Right ventricle myocardium inferior (tissue), 1 donor: ENCODE results near the gene GPC6. TPM values are rescaled to one million over a fixed set of nuclear protein-coding genes. Genes with fewer than 3 reads are reported as not detected.

Experiments
- ATAC-seq: fragments of 200-7000 bp; cut with Tn5 transposase; one replicate; pipeline ENCODE4 v1.9.1; 2020; ENCODE audit warnings: mild to moderate bottlenecking, moderate library complexity
- DNase-seq: peaks from one replicate; pipeline ENCODE4 v3.0.0; 2021; ENCODE audit errors: missing footprints
- intact Hi-C: fragments of 100-400 bp; cut with DNase I; formaldehyde crosslinking; loops from one replicate; pipeline ENCODE4 v1.11.0; 2022
- total RNA-seq: library from RNA; stranded (reverse); fragmentation: NEBNext Ultra II Directional; extraction: Animal tissue kit (Norgen Biotek cat#: 25700); gene quantifications from one replicate; pipeline ENCODE4 v1.2.1, GENCODE V29; 2021
- donor health status: DM: no; HTN: yes; CAD: no; lungs with severe emphysema.

The GPC6 gene
- total RNA-seq, 1 donor from 2014 or later, result 2.6 TPM

GRCh38 chr13:94309576-94309975 is 1083.0 kb downstream of the GPC6 start:
- no peak for ATAC-seq

GRCh38 chr13:94309997-94310855 is 1083.6 kb downstream of the GPC6 start:
- intact Hi-C loops, result no loop called here
- no peak for ATAC-seq
- no peak for DNase-seq

More at GRCh38 chr13:94309576-94309975, 1083.0 kb downstream of the GPC6 start:
- DNase-seq, result no peak
- intact Hi-C loops, result no loop called here

DNA sequence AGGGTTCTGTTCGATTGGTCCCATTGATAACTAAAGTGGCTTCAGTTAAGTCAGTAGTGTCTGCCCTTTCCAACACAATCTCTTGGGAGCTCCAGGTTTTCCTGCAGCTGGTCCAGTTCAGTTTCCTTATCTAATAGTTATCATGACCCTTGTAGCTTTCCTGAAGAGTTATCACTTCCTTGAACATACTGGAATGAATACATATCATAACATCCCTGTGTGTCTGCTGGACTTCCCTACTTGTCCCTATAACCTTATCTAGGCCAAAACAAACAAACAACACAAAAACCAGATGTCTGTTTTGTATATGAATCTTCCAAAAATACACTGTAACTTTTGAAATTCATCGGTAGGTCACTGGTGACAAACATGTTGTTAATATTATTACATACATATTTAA is 1085.3 kb downstream of the GPC6 start:
- no peak for DNase-seq
- ATAC-seq, result no peak
- intact Hi-C loops, result no loop called here

- no peak for ATAC-seq
- DNase-seq, result no peak
- intact Hi-C loops, result no loop called here
These were observed 1086.1 kb downstream of the GPC6 start for GRCh38 chr13:94312511-94313216.

- DNase-seq, result no peak
- ATAC-seq, result peak; percentile 48
- intact Hi-C loops, result no loop called here
These were observed 1086.8 kb downstream of the GPC6 start for GRCh38 chr13:94313321-94313910.

DNA sequence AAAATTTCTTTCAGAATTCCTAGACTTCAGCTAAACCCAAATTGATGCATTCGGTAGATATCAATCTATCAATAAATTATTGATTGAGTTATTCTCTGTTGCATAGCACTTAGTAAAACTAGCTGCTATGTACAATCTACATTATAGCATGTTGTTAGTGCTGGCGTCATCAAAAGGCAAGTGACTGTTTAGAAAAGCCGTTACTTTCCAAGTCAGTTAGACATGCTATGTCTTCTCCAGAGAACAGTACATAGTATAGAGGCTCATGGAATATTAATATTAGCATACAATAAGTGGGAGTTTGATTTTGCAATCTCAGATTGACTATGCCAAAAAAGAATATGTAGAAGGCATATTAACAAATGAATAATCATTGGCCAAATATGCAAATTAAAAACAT is 1087.3 kb downstream of the GPC6 start:
- no peak for ATAC-seq
- intact Hi-C loops, result no loop called here

GRCh38 chr13:94315188-94315587 is 1088.6 kb downstream of the GPC6 start:
- ATAC-seq, result no peak
- intact Hi-C loops, result no loop called here
- DNase-seq, result no peak

More for the DNA sequence above, 1087.3 kb downstream of the GPC6 start:
- no peak for DNase-seq

GRCh38 chr13:94317063-94317491 is 1090.5 kb downstream of the GPC6 start:
- intact Hi-C loops, result no loop called here
- no peak for ATAC-seq
- DNase-seq, result no peak

DNA sequence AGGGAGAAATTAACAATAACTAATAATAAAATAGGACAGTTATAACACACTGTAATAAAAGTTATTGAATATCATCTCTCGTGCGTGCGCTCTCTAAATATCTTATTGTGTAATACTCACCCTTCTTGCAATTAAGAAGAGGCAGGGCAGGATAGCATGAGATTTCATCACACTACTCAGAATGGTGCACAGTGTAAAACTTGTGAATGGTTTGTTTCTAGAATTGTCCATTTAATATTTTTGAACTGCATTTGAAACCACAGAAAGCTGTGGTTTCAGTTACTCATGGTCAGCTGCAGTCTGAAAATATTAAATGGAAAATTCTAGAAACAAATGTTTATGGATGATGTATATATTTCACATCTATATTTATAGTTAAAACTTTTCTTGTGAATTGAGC is 1091.8 kb downstream of the GPC6 start:
- ATAC-seq, result no peak
- DNase-seq, result no peak
- intact Hi-C loops, result no loop called here

GRCh38 chr13:94319501-94319900 is 1092.9 kb downstream of the GPC6 start:
- DNase-seq (no peak), ATAC-seq (no peak)
- intact Hi-C loops, result no loop called here

- no peak for ATAC-seq
- intact Hi-C loops, result no loop called here
- no peak for DNase-seq
These were observed 1096.5 kb downstream of the GPC6 start for GRCh38 chr13:94322925-94323763.

DNA sequence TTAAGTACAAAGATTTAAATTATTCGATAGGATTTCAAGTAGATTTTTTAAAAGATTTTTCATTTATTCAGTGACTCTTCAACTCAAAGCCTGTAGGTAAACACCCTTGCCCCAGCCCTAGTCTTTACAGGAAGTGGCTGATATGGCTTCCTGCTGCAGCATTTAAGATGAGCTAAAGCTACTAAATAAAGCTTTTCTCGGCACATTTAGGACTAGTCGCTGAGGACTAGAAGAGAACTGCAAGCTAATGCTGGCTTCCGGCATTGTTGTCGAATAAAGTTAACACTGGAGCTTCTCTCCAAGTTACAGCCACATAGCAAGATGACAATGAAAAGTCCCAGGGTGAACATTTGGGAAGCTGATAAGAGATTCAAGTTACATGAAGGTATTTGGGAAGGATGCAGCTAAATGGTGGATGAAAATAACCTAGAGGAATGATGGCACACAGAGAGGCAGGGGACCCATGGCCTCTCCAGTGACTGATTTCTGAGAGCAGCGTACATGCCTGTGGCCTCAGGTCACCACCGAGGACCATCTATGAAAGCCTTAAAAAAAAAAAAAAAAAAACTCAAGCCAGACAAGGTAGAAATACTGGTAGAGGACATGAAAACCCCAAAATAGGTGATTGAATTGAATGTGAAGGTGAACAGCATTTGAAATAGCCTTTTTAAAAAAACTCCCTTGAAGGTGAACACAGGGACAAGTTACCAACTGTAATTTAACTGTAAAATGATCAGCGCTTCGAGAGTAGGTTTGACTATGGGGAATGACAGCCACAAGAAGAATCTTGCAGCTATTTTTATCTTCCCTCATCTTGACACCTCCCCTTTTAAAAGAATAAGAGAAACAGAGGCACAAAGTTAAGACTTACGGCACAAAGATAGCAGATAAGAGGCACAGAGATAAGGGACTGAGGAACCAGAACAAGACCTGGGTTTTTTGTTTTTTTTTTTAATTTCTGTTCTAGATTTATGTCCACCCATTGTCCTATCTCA is 1097.5 kb downstream of the GPC6 start:
- no peak for DNase-seq
- intact Hi-C loops, result no loop called here
- no peak for ATAC-seq

DNA sequence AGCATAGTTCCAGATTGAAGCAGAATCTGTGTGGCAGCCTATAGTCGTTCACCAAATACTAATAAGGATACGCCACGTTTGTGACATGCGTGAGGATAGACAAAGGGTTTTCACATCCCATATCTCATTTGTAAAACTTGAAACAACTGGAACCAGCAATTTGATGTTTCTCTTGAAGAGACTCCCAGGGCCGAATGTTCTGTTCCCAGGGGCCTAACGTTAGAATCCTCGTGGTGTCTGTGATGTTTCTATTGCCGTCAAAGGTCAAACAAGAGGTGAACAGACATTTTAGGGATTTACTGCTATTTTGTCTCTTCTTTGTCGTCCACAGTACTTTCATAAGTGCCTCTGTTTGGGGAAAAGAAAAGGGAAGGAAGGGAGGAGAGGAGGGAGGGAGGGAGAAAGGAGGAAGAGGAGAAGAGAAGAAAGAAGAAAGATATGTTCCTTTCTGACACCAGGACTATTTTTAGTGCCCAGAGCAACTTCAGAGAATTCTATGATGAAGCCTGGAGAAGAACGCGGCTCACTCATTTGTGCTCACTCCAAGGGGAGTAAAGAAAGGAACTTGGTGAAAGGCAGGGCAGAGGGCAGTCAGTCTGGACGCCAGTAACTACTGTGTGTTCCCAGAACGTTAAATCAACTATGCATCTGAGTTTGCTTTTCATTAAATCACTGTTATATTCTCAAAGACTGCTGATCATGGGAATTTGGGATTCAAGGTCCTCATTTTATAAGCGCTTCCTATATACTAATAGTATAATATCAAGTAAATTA is 1098.3 kb downstream of the GPC6 start:
- DNase-seq (no peak), ATAC-seq (no peak)
- intact Hi-C loops, result no loop called here

DNA sequence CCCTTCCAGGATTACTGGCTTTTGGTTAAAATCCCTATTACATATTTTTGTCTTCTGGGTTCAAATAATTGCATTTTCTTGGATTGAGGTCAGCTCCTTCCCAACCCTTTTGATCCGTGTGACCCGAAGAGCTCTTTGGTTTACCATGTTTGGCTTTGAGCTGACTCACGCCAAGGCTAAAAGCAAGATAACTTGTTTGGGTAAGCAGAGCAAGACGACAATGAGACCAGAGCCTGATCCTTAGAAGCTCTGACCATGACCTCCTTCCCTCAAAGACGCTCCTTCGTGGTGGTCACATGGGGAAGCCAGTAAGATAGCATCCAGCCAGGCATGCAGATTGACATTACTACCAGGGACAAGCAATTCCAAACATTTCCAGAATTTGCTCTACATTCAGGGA is 1099.0 kb downstream of the GPC6 start:
- intact Hi-C loops, result no loop called here
- DNase-seq (no peak), ATAC-seq (no peak)

GRCh38 chr13:94327318-94327717 is 1100.7 kb downstream of the GPC6 start:
- intact Hi-C loops, result no loop called here
- DNase-seq (no peak), ATAC-seq (no peak)

DNA sequence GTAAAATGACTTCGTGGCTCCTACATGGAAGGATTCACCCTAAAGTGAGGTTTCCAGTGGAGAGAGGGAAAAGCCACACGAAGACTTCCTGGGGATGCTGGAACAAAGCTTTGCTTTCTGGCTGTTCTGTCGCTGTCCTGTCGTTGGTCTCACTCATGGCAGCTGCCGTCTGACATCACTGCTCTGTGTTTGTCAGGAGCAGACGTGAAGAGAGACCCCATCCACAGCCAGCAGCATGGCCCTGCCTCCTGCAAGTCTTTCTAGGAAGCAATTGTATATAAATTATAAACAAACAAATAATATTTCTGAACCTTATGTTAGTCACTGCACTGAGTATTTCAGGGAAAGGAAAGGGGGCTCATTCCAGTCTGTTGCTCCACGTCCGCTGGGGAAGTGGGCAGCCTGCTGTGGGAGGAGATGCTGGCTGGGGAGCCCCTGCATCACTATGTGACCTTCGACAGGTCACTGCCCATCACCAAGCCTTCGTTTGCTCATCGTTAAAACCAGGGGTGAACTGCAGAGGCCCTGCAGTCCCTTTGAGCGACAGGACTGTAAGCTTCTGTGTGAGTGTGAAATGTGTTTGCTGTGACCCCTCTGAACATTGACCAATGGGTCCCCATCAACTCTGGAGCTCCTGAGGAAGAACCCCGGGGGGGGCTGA is 1101.9 kb downstream of the GPC6 start:
- intact Hi-C loops, result no loop called here
- no peak for DNase-seq

GRCh38 chr13:94329277-94329676 is 1102.7 kb downstream of the GPC6 start:
- no peak for DNase-seq
- intact Hi-C loops, result no loop called here
- peak; percentile 72 for ATAC-seq

More for the DNA sequence above, 1101.9 kb downstream of the GPC6 start:
- no peak for ATAC-seq
